GM21717 (cell line): ENCODE results near the gene SLFN12L.
"Not testable (repeated sequence)": the region's sequence is repeated elsewhere in the genome, so short reads cannot be mapped to it uniquely, and the experiment has no call there.

Source experiments
- ATAC-seq: cut with Tn5 transposase; IDR thresholded peaks from one replicate; pipeline ENCODE4 v1.9.1; 2021; ENCODE audit warnings: mild to moderate bottlenecking, moderate library complexity; ENCODE audit not compliant: unreplicated experiment

The SLFN12L gene

GRCh38 chr17:35543856-35544255, 6.4 kb upstream of the SLFN12L start:
- no peak for ATAC-seq

GRCh38 chr17:35542990-35543389, 5.5 kb upstream of the SLFN12L start:
- no peak for ATAC-seq

GRCh38 chr17:35541434-35541833, 4.0 kb upstream of the SLFN12L start:
- no peak for ATAC-seq

- no peak for ATAC-seq
Measured at GRCh38 chr17:35540589-35541404, 3.3 kb upstream of the SLFN12L start.

GRCh38 chr17:35539659-35540026, 2.2 kb upstream of the SLFN12L start:
- ATAC-seq: no peak

GRCh38 chr17:35536664-35537171, 760 bp downstream of the SLFN12L start:
- no peak for ATAC-seq

GRCh38 chr17:35535406-35535805, 2.1 kb downstream of the SLFN12L start:
- not testable (repeated sequence) for ATAC-seq

GRCh38 chr17:35534576-35535093, 2.8 kb downstream of the SLFN12L start:
- no peak for ATAC-seq

- no peak for ATAC-seq
Measured at GRCh38 chr17:35531160-35531559, 6.3 kb downstream of the SLFN12L start.

- ATAC-seq: no peak
Measured at GRCh38 chr17:35529866-35530265, 7.6 kb downstream of the SLFN12L start.

- ATAC-seq: not testable (repeated sequence)
Measured at GRCh38 chr17:35529326-35529725, 8.2 kb downstream of the SLFN12L start.

GRCh38 chr17:35523296-35523695, 14.2 kb downstream of the SLFN12L start:
- ATAC-seq: no peak

GRCh38 chr17:35521654-35522256, 15.7 kb downstream of the SLFN12L start:
- ATAC-seq: not testable (repeated sequence)

GRCh38 chr17:35521150-35521549, 16.3 kb downstream of the SLFN12L start:
- ATAC-seq: no peak

- ATAC-seq: no peak
Measured at GRCh38 chr17:35519906-35520442, 17.5 kb downstream of the SLFN12L start.

GRCh38 chr17:35519439-35519838, 18.0 kb downstream of the SLFN12L start:
- no peak for ATAC-seq

- not testable (repeated sequence) for ATAC-seq
Measured at GRCh38 chr17:35518431-35518830, 19.0 kb downstream of the SLFN12L start.

- no peak for ATAC-seq
Measured at GRCh38 chr17:35515027-35515426, 22.5 kb downstream of the SLFN12L start.

GRCh38 chr17:35514564-35514963, 22.9 kb downstream of the SLFN12L start:
- no peak for ATAC-seq

GRCh38 chr17:35510052-35510451, 27.4 kb downstream of the SLFN12L start:
- no peak for ATAC-seq

- not testable (repeated sequence) for ATAC-seq
Measured at GRCh38 chr17:35507714-35508113, 29.8 kb downstream of the SLFN12L start.

- ATAC-seq: no peak
Measured at GRCh38 chr17:35499548-35499947, 37.9 kb downstream of the SLFN12L start.
